Stimulated activated naive CD4-positive, alpha-beta T cell treated with Interleukin-2 at 50 U/mL for 16 hours (primary cell): ENCODE measurements around the gene C6.
"Not testable (repeated sequence)": the region's sequence is repeated elsewhere in the genome, so short reads cannot be mapped to it uniquely, and the experiment has no call there.

Experiments
- DNase-seq: peaks from one replicate; lab custom pipeline; 2025; lab: John Stamatoyannopoulos, UW

Gene C6

GRCh38 chr5:41213340-41213739 lies at the start of gene C6:
TSS of gene C6 (minus strand) at chr5:41213532. CDS start at chr5:41203230, 10,302 bp downstream.
- no peak for DNase-seq

DNA sequence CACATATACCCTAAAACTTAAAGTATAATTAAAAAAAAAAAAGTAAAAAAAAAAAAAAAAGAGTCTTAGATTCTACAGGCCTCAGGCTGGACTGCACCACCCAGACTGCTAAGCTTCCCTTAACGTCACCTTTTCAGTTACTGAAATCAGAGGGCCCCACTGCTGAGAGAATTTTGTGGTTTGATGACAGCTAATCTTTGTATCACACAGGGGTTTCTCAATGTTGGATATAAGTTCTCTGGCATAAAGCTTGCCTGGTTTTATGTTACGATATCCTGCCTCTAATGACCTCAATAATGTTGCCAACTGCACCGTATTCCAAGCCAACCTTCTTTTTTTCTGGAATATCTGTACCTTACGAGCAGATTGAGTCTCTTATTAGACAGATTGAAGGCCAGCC lies 43.1 kb upstream of the C6 start:
- no peak for DNase-seq

GRCh38 chr5:41253109-41253508 lies 39.8 kb upstream of the C6 start:
- DNase-seq = no peak

GRCh38 chr5:41252036-41252435 lies 38.7 kb upstream of the C6 start:
- DNase-seq = no peak

DNA sequence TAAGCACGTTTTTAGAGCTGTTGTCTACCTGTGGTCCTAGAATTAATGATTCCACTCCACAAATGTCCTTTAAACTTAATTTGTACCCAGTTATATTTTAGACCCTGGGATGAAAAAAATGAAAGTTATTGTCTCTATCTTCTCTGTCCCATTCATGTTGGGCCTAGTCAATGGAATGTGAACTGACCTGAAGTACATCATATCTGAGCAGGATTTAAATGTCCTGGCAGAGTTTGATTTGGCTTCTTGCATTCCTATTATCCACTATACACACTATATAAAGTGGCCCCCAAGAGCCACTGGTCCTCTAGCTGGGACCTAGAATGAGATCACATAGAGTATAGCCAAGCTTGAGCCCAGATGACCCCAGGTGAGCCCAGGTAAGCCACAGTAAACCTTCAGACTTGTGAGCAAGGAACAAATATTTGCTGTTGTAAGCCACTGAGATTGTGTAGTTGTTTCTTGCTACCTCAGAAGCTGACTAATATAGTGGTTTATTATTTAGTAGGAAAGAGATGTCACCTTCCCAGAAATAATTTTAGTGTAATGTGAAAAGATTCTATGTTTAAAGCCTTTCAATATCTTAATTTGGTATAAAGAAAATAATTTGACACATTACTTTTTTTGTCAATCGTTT lies 37.1 kb upstream of the C6 start:
- DNase-seq = no peak

DNA sequence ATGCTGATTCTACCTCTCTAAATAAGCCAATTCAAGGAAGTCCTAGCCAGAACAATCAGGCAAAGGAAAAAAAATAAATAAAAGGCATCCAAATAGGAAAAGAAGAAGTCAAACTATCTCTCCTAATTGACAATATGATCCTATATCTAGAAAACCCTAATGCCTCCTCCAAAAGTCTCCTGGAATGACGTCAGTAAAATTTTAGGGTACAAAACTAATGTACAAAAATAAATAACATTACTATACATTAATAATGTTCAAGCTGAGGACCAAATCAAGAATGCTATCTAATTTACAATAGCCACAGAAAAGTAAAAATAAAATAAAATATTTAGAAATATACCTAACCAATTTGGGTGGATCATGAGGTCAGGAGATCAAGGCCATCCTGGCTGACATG lies 33.8 kb upstream of the C6 start:
- DNase-seq = no peak

- DNase-seq = no peak
Measured at GRCh38 chr5:41246376-41246775, 33.0 kb upstream of the C6 start.

DNA sequence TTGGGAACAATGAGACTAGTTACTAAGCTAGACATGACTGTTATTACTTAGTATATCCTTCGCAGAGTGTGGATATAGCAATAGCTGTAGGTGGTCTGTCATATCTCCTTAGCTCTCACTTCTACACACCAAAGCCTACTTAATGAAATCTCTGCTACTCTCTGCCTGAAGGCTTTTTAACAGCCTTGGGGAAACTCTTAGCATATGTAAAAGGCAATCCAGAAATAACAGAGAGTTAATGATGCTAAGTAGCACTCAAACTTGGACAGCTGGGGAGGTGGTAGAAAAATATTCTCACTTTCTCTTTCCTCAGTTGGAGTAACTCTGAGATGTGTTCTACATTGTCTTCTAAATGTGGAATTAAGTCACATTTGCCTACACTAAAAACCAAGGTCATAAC lies 30.2 kb upstream of the C6 start:
- no peak for DNase-seq

- DNase-seq = no peak
Measured at GRCh38 chr5:41240985-41241384, 27.7 kb upstream of the C6 start.

DNA sequence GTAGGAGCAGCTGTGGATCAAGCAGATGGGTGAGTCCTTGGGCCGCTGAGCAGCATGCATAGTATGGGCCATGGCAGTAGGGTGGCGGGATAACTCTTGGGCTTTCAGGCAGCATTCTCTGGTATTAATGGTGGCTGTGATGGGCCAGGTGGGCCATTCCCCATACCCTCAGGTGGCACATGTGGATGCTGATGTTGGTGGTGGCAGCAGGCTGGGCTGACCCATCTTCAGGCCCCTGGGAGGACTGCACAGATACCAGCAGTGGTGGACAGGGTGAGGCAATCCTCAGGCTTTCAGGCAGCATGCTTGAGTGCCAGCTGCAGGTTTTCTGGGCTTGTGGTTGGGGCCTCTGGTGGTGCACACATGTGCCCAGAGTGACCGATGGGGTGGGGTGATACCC lies 27.1 kb upstream of the C6 start:
- no peak for DNase-seq

DNA sequence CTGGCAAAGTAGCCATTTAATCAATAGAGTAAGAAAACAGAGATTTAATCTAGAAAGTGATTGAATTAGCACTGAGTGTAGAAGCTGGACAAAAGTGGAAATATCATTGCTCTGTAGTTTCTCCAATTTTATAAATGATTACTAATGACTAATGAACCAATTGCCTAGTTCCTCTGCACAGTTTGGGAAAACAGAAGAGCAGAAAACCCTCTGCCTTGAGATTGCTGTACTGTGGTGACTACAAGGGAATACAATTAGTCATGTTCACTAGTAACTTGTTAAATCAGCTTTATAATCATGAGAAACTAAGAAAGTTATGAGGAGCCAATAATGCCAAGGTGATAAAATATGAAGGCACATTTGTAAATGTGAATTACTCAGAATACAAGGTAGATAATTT lies 21.1 kb upstream of the C6 start:
- no peak for DNase-seq

DNA sequence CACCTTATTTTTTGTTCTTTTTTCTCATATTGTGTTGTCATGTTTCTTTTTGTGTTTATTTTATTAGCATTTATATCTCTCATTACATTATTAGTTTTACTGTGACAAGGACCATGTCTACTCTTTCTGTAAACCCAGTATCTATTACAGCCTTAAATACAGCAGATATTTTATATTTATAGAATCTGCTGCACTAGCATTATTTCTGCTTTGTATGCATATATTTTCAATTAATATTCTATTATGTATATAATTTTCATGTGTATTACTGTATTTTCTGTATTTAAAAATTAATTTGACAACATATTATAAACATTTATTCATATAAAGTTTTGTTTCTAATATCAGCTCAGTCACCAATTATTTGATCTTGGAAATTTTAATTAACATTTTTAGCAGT lies 19.5 kb upstream of the C6 start:
- no peak for DNase-seq

DNA sequence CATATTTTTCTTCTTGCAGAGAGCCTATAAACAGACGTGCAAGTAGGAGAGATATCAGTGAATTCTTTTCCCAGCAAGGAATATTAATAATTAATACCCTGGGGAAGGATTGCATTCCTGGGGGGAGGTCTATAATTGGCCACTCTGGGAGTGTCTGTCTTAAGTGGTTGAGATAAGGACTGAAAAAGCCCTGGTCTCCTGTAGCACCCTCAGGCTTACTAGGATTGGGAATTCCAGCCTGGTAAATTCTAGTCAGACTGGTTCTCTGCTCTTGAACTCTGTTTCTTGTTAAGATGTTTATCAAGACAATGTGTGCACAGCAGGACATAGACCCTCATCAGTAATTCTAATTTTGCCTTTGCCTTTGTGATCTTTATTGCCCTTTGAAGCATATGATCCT lies 16.9 kb upstream of the C6 start:
- DNase-seq = not testable (repeated sequence)

- no peak for DNase-seq
Measured at GRCh38 chr5:41223962-41224361, 10.6 kb upstream of the C6 start.

DNA sequence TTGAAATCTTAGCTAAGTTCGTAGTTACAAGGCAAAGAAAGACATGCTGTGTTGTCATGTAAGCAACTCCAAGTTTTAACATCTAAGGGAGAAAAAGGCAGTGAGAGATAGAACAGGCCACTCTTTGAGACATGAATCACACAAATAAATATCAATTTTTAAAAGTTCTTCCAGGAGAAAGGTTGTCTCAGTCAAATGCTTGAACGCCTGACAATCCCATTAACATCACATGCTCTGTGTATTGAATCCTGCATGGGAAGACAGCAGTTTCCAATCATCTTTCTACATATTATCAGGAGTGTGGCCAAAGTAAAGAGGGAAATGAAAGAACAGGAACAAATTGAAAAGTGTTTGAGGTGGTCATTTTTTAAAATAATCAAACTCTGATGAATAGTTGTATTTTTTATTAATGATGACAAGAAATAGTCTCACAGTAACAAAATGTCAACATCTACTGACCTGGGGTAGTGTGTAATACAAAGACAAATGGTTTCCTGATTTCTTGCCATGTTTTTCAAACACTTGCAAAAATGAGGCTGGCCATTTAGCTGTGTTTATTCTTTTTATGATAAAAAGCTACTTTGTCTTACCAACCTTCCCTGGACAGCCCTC lies 6.4 kb upstream of the C6 start:
- DNase-seq = no peak

GRCh38 chr5:41218929-41219657 lies 5.8 kb upstream of the C6 start:
- DNase-seq = no peak

GRCh38 chr5:41214182-41214581 lies 850 bp upstream of the C6 start:
- no peak for DNase-seq

DNA sequence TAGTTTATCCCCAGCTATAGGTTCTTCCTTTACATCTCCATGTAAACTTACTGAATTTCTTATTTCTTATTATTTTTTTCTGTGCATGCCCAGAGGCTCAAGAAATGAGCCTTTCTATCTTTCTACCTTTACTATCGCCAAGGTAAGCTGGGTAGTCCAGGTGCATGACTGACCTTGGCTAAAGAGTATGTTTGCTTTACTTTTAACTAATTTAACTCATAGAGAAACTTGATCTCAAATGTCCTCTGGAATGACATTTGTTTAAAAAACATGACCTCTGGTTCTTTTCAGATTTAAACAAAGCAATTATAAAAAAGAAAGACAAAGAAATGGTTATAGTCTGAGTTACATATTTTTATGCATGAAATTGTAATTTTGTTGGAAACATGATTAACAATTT lies 397 bp downstream of the C6 start:
- DNase-seq = no peak

- DNase-seq = no peak
Measured at GRCh38 chr5:41211417-41211816, 1.9 kb downstream of the C6 start.

- not testable (repeated sequence) for DNase-seq
Measured at GRCh38 chr5:41205475-41205874, 7.9 kb downstream of the C6 start.

DNA sequence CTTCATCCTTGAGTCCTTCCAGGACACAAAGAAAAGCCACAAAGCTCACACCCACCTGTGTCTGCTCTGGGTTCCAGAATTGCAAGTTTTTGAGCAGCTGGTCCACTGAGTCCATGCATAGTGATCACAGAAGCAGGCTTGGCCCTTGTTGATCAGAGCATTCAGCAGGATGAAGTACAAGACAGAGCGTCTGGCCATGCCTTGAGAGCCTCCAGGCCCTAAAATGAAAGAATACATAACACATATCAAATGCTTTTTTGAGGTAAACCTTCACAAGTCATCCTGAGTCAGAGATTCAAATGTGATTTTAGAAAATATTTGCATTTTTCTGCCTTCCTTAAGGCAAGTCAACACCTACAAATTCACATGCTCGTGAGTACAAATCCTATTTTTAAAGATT lies 10.3 kb downstream of the C6 start:
- DNase-seq = no peak

DNA sequence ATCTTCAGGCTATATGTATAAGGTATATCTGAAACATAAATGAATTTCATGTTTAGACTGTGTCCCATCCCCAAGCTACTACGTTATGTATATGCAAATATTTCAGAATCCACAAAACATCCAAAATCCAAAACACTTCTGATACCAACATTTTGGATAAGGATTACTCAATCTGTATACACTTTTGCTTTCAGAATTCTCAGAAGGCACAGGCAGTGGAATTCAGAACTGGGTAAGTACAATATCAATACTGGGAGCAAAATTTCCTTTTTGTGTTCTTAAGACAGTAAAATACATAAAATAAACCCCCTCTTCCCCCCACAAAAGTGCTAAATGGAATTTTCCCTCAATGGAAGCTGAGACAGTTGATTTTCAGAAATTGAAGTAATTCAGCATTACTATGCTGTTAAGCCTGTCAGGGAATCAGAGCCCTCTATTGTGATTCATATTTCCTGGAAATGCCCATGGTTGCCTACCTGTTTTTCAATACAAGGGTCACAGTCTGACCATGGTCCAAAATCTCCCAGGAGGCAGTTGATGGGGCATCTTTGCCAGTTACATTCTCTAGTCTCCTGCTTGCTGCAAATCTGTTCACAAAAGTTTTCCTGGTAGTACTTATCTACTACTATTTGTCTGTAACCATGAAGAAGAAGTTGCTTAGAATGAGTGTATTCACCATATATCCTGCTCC lies 12.1 kb downstream of the C6 start:
- DNase-seq = no peak

DNA sequence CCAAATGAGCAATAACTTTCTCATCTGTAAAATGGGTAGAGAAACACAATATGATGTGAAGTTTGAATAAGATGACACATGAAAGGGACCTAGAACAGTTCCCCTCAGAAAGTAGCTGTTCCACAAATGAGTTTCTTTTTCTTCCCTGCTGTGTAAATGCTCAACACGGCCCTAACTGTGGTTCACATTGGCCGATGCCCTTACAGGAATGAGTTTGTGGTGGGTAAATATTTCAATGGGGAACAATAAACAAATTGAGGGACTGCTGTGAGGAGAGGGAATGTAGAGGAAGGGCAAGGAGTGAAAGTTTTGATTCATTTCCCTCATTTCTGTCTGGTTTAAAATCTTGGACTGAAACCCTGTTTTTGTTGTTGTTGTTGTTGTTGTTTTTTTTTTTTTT lies 12.8 kb downstream of the C6 start:
- no peak for DNase-seq
